Measurements from ENCODE around the gene PCNX3. TPM values are rescaled to one million over a fixed set of nuclear protein-coding genes. Genes with fewer than 3 reads are reported as not detected.

Gene PCNX3
- total RNA-seq, 1 donor from 2014 or later, result 45.6 TPM

DNA sequence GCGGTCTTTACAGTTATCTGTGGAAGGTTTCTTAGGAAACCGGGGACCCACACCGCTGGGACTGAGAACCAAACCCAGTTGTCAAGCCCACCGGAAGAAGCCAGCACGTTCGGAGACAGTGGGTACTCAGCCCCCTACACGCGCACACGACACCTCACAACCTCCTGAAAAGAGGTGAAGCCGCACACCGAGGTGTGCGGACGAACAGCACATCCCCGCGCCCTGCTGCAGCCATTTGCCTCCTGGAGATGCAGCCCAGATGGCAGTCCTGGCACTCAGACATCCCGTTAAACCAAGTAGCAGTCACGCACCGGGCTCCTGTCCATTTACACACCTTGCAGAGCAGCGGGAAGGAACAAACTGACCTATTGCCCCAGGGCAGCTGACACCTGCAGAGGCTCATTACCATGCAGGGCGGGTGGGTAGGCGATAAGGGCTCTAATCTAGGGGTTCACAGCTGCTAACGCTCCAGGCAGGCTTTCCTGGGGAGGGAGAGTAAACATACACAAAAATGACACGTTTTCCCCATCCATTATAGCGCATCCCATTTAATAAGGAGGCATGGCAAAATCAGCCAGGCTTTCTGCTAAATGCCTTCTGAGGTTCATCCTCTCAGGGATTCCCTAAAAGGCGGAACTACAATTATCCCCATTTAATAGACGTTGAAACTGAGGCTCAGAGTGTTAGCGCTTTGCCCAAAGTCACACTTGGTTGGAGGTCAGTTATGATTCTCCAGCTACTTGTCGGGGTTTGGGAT is 40.6 kb upstream of the PCNX3 start:
- H3K4me3 ChIP-seq (ENCODE audit: insufficient read depth, low read depth, low read length), result peak overlapping the region; percentile 48
- peak overlapping the region; percentile 50 for H3K9ac ChIP-seq (ENCODE audit: low read length)
- H3K27ac ChIP-seq (ENCODE audit: low read depth, low read length), result peak overlapping the region; percentile 52
- peaks cover 52% of the 10 kb centered on the region for H4K20me1 ChIP-seq (ENCODE audit: insufficient read depth, low read length)
- H3K4me1 Mint-ChIP-seq (ENCODE audit: low read depth, unreplicated experiment), result peaks cover 30% of the 10 kb centered on the region
- no peak overlapping the region for H2AFZ ChIP-seq (ENCODE audit: low read depth, low read length)
- peak overlapping the region; percentile 98 for H3K4me2 ChIP-seq (ENCODE audit: low read length)
- no peaks in the 10 kb centered on the region for H3K27me3 ChIP-seq (ENCODE audit: insufficient read depth, low read length)
- peaks cover 36% of the 10 kb centered on the region for H3K79me2 ChIP-seq (ENCODE audit: insufficient read depth, low read length)
- H3K27ac Mint-ChIP-seq (ENCODE audit: unreplicated experiment), result peak overlapping the region; percentile 77
- H3K9me3 Mint-ChIP-seq (ENCODE audit: unreplicated experiment), result no peaks in the 10 kb centered on the region
- H3K27me3 Mint-ChIP-seq (ENCODE audit: low read depth, unreplicated experiment), result peaks cover 11% of the 10 kb centered on the region
- no peak for FAIRE-seq
- H3K36me3 Mint-ChIP-seq (ENCODE audit: low read depth, unreplicated experiment), result peaks cover 3% of the 10 kb centered on the region
- H3K36me3 ChIP-seq (ENCODE audit: insufficient read depth, low read length), result no peaks in the 10 kb centered on the region
- no peaks in the 10 kb centered on the region for H3K9me3 ChIP-seq (ENCODE audit: insufficient read depth, low read depth, low read length)
- TF ChIP-seq, protein P1, sequence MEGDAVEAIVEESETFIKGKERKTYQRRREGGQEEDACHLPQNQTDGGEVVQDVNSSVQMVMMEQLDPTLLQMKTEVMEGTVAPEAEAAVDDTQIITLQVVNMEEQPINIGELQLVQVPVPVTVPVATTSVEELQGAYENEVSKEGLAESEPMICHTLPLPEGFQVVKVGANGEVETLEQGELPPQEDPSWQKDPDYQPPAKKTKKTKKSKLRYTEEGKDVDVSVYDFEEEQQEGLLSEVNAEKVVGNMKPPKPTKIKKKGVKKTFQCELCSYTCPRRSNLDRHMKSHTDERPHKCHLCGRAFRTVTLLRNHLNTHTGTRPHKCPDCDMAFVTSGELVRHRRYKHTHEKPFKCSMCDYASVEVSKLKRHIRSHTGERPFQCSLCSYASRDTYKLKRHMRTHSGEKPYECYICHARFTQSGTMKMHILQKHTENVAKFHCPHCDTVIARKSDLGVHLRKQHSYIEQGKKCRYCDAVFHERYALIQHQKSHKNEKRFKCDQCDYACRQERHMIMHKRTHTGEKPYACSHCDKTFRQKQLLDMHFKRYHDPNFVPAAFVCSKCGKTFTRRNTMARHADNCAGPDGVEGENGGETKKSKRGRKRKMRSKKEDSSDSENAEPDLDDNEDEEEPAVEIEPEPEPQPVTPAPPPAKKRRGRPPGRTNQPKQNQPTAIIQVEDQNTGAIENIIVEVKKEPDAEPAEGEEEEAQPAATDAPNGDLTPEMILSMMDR (IDR thresholded peaks at IDR 0.05; ENCODE audit: insufficient read depth, low read depth, low read length), result no peak
- no peak for TF ChIP-seq EZH2 (IDR thresholded peaks at IDR 0.05; ENCODE audit: insufficient read depth, low read length)
- DNase-seq (ENCODE audit: low read depth), result no peak
- H3K4me3 Mint-ChIP-seq (ENCODE audit: unreplicated experiment), result peak overlapping the region; percentile 78
- peaks cover 58% of the 10 kb centered on the region for H3K4me1 ChIP-seq (ENCODE audit: insufficient read depth, low read length)

DNA sequence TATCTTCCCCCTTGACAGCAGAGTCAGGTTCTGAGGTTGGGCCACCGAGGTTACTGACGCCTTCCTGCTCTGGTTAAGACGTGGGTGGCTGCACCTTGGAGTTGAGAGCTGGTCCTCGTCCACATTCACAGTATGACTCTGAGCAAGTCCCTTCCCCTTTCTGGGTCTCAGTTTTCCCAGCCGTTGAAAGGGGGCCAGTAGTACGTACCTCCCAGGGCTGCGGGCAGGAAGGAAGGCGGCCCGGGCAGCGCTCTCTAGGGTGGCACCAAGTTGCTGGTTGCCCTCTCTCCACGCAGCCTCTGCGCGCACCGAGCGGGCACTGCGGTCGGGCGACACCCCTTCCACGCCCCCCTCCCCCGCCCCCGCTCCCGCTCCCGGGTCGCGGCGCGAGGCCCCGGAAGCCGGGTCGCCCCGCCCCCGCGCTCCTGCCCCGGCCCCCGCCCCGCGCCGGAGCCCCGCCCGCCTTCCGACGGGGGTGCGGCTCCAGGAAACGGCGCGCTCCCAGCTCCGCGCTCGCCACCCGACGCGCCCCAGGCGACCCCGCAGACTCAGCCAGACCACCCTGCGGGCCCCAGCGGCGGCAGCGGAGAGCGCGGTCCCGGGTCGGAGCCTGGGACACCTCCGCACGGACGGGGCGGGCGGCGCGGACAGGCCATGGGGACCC is 39.9 kb upstream of the PCNX3 start, which contains the start of gene EHBP1L1:
Gene EHBP1L1 (plus strand): TSS at position 486 of the 664 bp plus-strand sequence. CDS start 250 bp downstream, outside the sequence.
- no peaks in the 10 kb centered on the region for H3K9me3 ChIP-seq (ENCODE audit: insufficient read depth, low read depth, low read length)
- peak within 1 kb of the TSS; percentile 49 for H3K4me3 ChIP-seq (ENCODE audit: insufficient read depth, low read depth, low read length)
- peaks cover 31% of the 10 kb centered on the region for H3K79me2 ChIP-seq (ENCODE audit: insufficient read depth, low read length)
- H3K27me3 Mint-ChIP-seq (ENCODE audit: low read depth, unreplicated experiment), result peaks cover 12% of the 10 kb centered on the region
- peak within 1 kb of the TSS; percentile 77 for H3K27ac Mint-ChIP-seq (ENCODE audit: unreplicated experiment)
- H4K20me1 ChIP-seq (ENCODE audit: insufficient read depth, low read length), result peaks cover 57% of the 10 kb centered on the region
- H3K4me2 ChIP-seq (ENCODE audit: low read length), result peak within 1 kb of the TSS; percentile 98
- FAIRE-seq (no peak), DNase-seq (ENCODE audit: low read depth) (peak; percentile 63)
- H3K36me3 ChIP-seq (ENCODE audit: insufficient read depth, low read length), result no peaks in the 10 kb centered on the region
- H2AFZ ChIP-seq (ENCODE audit: low read depth, low read length), result no peak within 1 kb of the TSS
- H3K9me3 Mint-ChIP-seq (ENCODE audit: unreplicated experiment), result no peaks in the 10 kb centered on the region
- H3K4me3 Mint-ChIP-seq (ENCODE audit: unreplicated experiment), result peak within 1 kb of the TSS; percentile 78
- peaks cover 58% of the 10 kb centered on the region for H3K4me1 ChIP-seq (ENCODE audit: insufficient read depth, low read length)
- H3K27me3 ChIP-seq (ENCODE audit: insufficient read depth, low read length), result no peaks in the 10 kb centered on the region
- peak within 1 kb of the TSS; percentile 55 for H3K9ac ChIP-seq (ENCODE audit: low read length)
- TF ChIP-seq, protein P1 (IDR thresholded peaks at IDR 0.05; ENCODE audit: insufficient read depth, low read depth, low read length), result no peak
- no peak for TF ChIP-seq EZH2 (IDR thresholded peaks at IDR 0.05; ENCODE audit: insufficient read depth, low read length)
- peak within 1 kb of the TSS; percentile 52 for H3K27ac ChIP-seq (ENCODE audit: low read depth, low read length)
- peaks cover 30% of the 10 kb centered on the region for H3K4me1 Mint-ChIP-seq (ENCODE audit: low read depth, unreplicated experiment)
- peaks cover 6% of the 10 kb centered on the region for H3K36me3 Mint-ChIP-seq (ENCODE audit: low read depth, unreplicated experiment)
